Mesenteric fat pad (tissue), 1 donor: ENCODE results near the gene SCAF4. TPM values are rescaled to one million over a fixed set of nuclear protein-coding genes. Genes with fewer than 3 reads are reported as not detected.
"Not testable (repeated sequence)": the region's sequence is repeated elsewhere in the genome, so short reads cannot be mapped to it uniquely, and the experiment has no call there.

Source experiments
- DNase-seq: peaks from one replicate; pipeline ENCODE4 v3.0.0-alpha.2; 2020; ENCODE audit warnings: low spot score
- total RNA-seq: library from RNA; stranded (reverse); fragmentation: NEBNext Ultra II Directional; extraction: Animal tissue kit (Norgen Biotek cat#: 25700); gene quantifications from one replicate; pipeline ENCODE4 v1.2.1, GENCODE V29; 2021
- donor health status: DM: yes; HTN: yes; CAD: no.

SCAF4 gene
- total RNA-seq, 1 donor from 2014 or later, result 31.8 TPM

GRCh38 chr21:31737586-31738397, 5.9 kb upstream of the SCAF4 start:
- not testable (repeated sequence) for DNase-seq

GRCh38 chr21:31735511-31735992, 3.6 kb upstream of the SCAF4 start:
- DNase-seq, result no peak

GRCh38 chr21:31733551-31734149, 1.7 kb upstream of the SCAF4 start:
- DNase-seq, result no peak

GRCh38 chr21:31732597-31733550, 956 bp upstream of the SCAF4 start:
- no peak for DNase-seq

- peak; percentile 91 for DNase-seq
These were observed 662 bp downstream of the SCAF4 start for GRCh38 chr21:31731056-31731856.

- no peak for DNase-seq
These were observed 1.2 kb downstream of the SCAF4 start for GRCh38 chr21:31730712-31731055.

- DNase-seq, result no peak
These were observed 2.1 kb downstream of the SCAF4 start for GRCh38 chr21:31729622-31730343.

- no peak for DNase-seq
These were observed 3.0 kb downstream of the SCAF4 start for GRCh38 chr21:31728952-31729351.

- DNase-seq, result no peak
These were observed 3.7 kb downstream of the SCAF4 start for GRCh38 chr21:31728191-31728590.

- no peak for DNase-seq
These were observed 4.7 kb downstream of the SCAF4 start for GRCh38 chr21:31727181-31727580.

GRCh38 chr21:31726407-31726806, 5.5 kb downstream of the SCAF4 start:
- no peak for DNase-seq

- DNase-seq, result no peak
These were observed 6.6 kb downstream of the SCAF4 start for GRCh38 chr21:31725202-31725839.

- no peak for DNase-seq
These were observed 7.4 kb downstream of the SCAF4 start for GRCh38 chr21:31724552-31724951.

GRCh38 chr21:31721381-31721780, 10.5 kb downstream of the SCAF4 start:
- DNase-seq, result no peak

- DNase-seq, result no peak
These were observed 11.2 kb downstream of the SCAF4 start for GRCh38 chr21:31720739-31721138.

- DNase-seq, result no peak
These were observed 11.6 kb downstream of the SCAF4 start for GRCh38 chr21:31720330-31720729.

GRCh38 chr21:31716106-31716505, 15.8 kb downstream of the SCAF4 start:
- DNase-seq, result no peak

GRCh38 chr21:31714741-31715365, 17.1 kb downstream of the SCAF4 start:
- DNase-seq, result no peak
